ENCODE measurements around the gene WEE1.

- TF ChIP-seq, protein P1, sequence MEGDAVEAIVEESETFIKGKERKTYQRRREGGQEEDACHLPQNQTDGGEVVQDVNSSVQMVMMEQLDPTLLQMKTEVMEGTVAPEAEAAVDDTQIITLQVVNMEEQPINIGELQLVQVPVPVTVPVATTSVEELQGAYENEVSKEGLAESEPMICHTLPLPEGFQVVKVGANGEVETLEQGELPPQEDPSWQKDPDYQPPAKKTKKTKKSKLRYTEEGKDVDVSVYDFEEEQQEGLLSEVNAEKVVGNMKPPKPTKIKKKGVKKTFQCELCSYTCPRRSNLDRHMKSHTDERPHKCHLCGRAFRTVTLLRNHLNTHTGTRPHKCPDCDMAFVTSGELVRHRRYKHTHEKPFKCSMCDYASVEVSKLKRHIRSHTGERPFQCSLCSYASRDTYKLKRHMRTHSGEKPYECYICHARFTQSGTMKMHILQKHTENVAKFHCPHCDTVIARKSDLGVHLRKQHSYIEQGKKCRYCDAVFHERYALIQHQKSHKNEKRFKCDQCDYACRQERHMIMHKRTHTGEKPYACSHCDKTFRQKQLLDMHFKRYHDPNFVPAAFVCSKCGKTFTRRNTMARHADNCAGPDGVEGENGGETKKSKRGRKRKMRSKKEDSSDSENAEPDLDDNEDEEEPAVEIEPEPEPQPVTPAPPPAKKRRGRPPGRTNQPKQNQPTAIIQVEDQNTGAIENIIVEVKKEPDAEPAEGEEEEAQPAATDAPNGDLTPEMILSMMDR (optimal IDR thresholded peaks at IDR 0.05 in 1 of 3, IDR thresholded peaks at IDR 0.05 in 1 of 3, conservative IDR thresholded peaks at IDR 0.05 in 1 of 3; ENCODE audit: extremely low read depth in 1 of 3, insufficient read depth in 2 of 3, low read length in 3 of 3) = no peak
- TF ChIP-seq EZH2 (IDR thresholded peaks at IDR 0.05; ENCODE audit: low read length) = no peak
Observed at GRCh38 chr11:9616042-9616675, 42.7 kb downstream of the WEE1 start.
